ENCODE data around the gene HGFAC. TPM values are rescaled to one million over a fixed set of nuclear protein-coding genes. Genes with fewer than 3 reads are reported as not detected.

Gene HGFAC
- total RNA-seq, 1 donor = not detected

DNA sequence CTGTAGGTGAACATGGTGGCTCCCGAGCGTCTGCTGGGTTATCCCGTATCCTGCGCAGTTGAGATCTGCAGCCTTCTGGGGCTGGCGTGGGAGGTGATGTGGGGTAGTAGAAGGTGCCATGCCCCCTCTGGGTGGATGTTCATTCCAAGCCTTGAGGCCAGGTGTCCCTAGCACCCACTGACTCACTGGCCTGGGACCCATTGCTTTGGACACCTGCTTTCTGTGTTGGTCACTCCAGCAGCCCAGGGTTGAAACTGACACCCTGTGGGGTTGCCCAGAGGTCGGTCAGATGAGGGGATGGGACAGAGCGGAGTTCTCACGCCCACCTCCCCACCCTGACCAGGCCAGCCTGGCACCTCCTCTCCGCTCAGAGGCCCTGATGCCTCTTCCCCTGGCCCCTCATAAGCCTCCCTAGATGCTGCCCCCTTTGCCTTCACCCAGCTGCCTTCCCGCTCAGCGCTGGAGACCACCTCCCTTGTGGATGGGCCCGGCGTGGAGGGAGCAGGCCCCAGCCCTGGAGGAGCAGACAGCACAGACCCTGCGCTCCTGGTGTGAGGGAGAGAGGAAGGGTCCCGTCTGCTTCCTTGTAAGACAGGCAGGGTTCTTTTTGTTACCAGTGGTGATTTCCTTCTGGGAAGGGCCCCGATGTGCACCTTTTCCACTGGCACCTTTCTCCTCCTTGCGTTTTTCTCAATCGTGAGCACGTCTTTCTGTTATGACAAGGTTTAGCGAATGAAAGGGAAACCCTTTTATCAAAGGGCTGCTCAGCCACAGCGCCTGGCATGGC lies 23.3 kb downstream of the HGFAC start:
- Histone ChIP-seq H3K4me3 (ENCODE audit: low read length) (no peak overlapping the region), H3K4me1 (ENCODE audit: insufficient read depth, low read length) (no peaks in the 10 kb centered on the region), H3K27me3 (ENCODE audit: insufficient read depth, low read length) (peaks cover 6% of the 10 kb centered on the region), H3K9me3 (ENCODE audit: low read depth, low read length) (no peaks in the 10 kb centered on the region)

DNA sequence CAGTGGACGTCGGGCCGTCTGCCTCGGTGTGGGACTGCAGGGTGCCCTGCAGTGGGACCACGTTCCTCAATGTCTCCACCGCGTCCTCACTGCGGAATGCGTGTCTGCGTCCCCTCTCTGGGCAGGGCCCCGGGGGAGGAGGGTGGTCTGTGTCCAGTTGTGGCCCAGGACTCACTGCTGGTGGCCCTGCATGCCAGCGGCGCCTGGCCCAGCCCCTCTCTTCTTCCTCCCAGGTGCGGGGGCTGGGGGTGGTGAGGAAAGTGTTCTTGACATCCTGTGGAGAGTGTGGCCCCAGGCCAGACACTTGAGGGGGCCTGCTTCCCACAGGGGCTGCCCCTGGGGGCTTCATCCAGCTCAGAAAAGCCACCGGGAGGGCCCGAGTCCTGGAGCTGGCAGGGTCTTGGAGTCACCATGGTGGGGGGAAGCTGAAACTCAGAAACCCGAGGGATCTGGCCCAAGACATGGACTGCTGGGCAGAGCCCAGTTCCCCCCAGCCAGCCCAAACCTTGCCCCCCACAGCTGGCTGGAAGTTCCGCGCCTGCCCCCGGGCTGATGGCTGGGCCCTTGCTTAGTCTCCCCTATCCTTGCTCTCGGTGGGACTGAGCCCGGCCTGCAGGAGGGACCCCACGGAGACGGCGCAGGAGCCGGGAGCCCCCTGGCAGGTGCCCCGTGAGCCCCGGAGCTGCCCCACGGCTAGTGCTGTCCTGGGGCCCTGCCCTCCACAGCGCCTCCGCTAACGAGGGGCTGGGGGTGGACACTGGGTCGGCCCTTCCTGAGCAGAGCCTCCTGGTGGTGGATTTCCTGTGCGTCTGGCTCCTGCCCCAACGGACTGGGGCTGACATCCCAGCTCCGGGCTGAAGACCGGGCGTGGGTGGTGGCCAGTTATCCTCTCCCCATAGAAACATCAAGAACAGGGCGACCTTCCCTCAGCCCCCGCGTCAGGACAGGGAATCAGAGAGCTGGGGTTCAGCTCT lies 24.2 kb downstream of the HGFAC start:
- Histone ChIP-seq H3K27me3 (ENCODE audit: insufficient read depth, low read length) (peaks cover 6% of the 10 kb centered on the region), H3K4me1 (ENCODE audit: insufficient read depth, low read length) (no peaks in the 10 kb centered on the region), H3K4me3 (ENCODE audit: low read length) (no peak overlapping the region), H3K9me3 (ENCODE audit: low read depth, low read length) (no peaks in the 10 kb centered on the region)

DNA sequence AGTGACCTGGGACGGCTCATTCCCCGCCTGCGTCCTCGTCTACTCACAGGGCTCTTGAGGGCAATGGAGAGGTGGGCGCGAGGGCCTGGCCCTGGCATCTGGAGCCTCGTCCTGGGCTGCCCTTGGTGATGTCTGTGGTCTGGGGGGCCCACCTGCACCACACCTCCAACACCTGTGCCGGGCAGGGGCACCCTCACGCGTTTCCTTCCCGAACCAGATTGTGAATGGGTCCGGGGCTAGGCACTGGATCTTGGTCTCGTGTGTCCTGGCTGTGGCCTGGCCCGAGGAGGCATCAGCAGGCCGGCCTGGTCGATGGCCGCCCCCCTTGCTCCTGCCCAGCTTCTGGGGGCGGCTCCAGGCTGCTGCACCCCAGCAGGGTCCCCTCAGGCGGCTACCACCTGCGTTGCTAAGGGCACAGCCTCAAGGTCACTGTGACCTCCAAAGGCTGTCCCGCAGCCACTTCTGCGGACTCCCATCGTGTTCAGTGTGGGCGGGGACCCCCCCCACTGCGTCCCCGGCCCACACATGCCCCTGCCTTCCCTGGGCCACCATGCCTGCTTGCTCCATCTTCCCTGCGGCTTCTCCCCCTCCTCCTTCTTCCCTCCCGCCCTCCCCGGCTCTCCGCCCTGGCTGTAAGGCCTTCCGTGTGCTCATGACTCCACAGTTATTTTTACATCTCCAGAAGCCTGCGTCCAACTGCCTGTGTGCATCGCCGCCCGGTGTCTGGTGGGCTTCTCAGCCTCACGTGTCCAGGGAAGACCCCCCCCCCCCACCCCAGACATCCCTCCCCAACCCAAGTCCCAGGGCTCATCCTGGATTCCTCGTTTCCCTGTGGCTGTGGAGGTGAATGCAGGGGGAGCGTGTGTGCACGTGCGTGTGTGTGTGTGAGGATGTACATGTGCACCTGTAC lies 25.2 kb downstream of the HGFAC start:
- no peaks in the 10 kb centered on the region for H3K4me1 ChIP-seq (ENCODE audit: insufficient read depth, low read length)
- no peaks in the 10 kb centered on the region for H3K9me3 ChIP-seq (ENCODE audit: low read depth, low read length)
- H3K27me3 ChIP-seq (ENCODE audit: insufficient read depth, low read length) = peaks cover 6% of the 10 kb centered on the region
- H3K4me3 ChIP-seq (ENCODE audit: low read length) = no peak overlapping the region

DNA sequence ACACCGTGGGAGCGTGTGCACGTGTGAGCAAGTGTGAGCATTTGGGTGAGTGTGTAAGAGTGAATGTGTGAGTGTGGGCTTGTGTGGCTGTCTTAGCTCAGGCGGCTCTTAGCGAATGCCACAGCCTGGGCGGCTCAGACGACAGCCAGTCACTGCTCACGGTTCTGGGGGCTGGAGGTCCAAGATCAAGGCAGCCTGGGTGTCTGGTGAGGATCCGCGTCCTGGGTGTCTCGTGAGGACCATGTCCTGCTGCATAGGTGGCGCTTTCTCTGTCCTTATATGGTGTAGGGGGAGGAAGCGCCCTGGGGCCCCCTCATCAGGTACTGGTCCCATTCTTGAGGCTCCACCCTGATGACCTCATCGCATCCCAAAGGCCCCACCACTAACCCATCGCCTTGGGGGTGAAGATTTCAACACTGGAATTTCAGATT lies 25.8 kb downstream of the HGFAC start:
- Histone ChIP-seq H3K4me3 (ENCODE audit: low read length) (no peak overlapping the region), H3K27me3 (ENCODE audit: insufficient read depth, low read length) (peaks cover 6% of the 10 kb centered on the region), H3K9me3 (ENCODE audit: low read depth, low read length) (no peaks in the 10 kb centered on the region), H3K4me1 (ENCODE audit: insufficient read depth, low read length) (no peaks in the 10 kb centered on the region)

DNA sequence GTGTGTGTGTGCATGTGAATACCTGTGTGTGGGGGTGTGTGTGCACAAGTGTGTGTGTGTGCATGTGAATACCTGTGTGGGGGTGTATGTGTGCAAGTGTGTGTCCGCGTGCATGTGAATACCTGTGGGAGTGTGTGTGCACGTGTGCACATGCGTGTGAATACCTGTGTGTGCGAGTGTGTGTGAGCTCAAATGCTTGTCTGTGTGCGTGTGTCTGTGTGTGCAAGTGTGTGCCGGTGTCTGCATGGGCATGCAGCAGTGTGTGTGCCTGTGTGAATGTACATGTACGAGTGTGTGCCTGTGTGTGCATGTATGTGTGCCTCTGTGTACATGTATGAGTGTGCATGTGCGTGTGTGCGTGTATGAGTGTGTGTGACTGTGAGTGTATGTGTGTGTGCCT lies 26.4 kb downstream of the HGFAC start:
- Histone ChIP-seq H3K4me3 (ENCODE audit: low read length) (no peak overlapping the region), H3K27me3 (ENCODE audit: insufficient read depth, low read length) (peaks cover 6% of the 10 kb centered on the region), H3K9me3 (ENCODE audit: low read depth, low read length) (no peaks in the 10 kb centered on the region), H3K4me1 (ENCODE audit: insufficient read depth, low read length) (no peaks in the 10 kb centered on the region)

DNA sequence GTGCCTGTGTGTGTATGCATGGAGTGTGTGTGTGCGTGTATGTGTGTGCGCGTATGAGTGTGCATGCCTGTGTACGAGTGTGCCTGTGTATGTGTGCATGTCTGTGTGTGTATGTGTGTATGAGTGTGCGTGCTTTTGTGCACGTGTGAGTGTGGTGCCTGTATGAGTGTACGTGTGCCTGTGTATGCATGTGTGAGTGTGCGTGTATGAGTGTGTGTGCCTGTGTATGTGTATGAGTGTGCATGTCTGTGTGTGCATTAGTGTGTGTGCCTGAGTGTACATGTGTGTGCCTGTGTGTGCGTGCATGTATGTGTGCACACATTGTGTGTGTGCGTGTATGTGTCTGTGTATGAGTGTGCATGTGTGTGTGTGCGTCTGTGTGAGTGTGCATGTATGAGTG lies 27.0 kb downstream of the HGFAC start:
- Histone ChIP-seq H3K4me3 (ENCODE audit: low read length) (no peak overlapping the region), H3K27me3 (ENCODE audit: insufficient read depth, low read length) (peaks cover 3% of the 10 kb centered on the region), H3K4me1 (ENCODE audit: insufficient read depth, low read length) (no peaks in the 10 kb centered on the region), H3K9me3 (ENCODE audit: low read depth, low read length) (no peaks in the 10 kb centered on the region)

DNA sequence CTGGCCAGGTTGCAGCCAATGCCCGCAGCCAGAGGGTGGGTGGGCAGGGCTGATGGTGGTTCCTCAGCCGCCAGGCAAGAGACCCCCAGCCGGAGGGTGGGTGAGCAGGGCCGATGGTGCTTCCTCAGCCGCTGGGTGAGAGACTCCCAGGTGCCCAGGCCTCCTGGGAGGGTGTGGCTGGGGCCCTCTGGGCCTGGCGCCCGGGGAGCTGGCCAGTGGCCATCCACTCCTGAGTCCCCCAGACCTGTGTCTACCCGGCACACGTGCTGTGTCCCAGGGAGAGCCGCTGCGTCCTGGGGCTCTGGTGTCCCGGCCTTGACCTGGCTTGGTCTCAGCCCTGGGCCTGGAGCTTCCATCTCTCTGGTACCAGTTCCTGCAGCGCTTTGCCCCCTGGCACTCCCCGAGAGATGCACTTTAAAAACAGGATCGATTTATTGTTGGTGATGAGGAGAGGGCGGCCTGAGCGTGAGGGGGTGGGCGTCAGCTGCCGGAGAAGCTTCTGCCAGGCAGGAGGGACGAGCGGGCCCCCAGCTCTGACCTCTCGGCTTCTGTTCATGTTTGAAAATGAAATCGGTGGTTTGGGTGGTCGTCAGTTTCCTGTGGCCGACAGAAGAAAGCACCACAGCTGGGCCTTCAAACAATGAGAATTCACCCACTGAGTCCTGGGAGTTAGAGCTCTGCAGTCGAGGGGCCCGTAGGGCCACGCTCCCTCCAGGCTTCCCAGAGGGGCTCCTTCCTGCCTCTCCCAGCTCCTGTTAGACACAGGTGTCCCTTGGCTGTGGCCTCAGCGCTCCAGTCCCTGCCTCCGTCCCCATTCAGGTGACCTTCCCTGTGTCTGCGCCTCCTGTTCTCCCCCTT lies 27.8 kb downstream of the HGFAC start:
- Histone ChIP-seq H3K27me3 (ENCODE audit: insufficient read depth, low read length) (no peaks in the 10 kb centered on the region), H3K9me3 (ENCODE audit: low read depth, low read length) (no peaks in the 10 kb centered on the region), H3K4me3 (ENCODE audit: low read length) (no peak overlapping the region), H3K4me1 (ENCODE audit: insufficient read depth, low read length) (no peaks in the 10 kb centered on the region)

DNA sequence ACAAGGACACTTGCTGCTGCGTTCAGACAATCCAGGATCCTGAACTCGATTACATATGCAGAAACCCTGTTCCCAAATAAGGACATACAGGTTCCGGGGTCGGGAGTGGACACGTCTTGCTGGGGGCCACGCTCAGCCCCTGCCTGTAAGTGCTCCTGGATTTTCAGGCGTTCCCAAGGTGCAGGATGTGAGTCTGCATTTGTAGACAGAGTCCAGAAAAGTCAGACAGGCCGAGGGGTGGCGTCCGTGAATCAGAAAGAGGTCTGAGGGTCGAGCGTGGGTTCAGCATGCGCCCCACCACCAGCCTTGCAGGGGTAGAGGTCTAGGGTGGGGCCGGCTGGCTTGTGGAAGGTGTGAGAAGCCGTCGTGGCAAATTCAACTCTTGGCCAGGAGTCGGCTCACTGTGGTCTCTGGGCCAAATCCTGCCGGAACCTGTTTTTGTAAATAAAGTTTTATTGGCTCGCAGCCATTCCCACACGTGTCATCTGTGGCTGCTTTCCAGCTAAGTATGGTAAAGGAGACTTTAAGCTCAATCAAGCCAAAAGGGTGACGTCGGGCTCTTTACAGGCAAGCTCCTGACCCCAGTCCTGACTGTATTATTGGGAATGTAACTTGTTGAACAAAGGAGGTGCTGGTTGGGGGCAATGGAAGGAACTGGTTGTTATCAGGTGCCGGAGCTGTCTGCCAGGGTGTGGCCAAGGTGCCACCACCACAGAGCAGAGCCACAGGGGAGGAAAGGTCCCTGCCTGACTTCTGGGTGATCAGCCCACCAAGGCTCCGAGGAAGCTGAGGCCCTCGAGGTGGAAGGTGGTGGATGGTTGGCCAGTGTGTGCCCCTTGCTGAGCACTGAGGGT lies 28.7 kb downstream of the HGFAC start:
- Histone ChIP-seq H3K27me3 (ENCODE audit: insufficient read depth, low read length) (no peaks in the 10 kb centered on the region), H3K4me1 (ENCODE audit: insufficient read depth, low read length) (no peaks in the 10 kb centered on the region), H3K4me3 (ENCODE audit: low read length) (no peak overlapping the region), H3K9me3 (ENCODE audit: low read depth, low read length) (no peaks in the 10 kb centered on the region)

DNA sequence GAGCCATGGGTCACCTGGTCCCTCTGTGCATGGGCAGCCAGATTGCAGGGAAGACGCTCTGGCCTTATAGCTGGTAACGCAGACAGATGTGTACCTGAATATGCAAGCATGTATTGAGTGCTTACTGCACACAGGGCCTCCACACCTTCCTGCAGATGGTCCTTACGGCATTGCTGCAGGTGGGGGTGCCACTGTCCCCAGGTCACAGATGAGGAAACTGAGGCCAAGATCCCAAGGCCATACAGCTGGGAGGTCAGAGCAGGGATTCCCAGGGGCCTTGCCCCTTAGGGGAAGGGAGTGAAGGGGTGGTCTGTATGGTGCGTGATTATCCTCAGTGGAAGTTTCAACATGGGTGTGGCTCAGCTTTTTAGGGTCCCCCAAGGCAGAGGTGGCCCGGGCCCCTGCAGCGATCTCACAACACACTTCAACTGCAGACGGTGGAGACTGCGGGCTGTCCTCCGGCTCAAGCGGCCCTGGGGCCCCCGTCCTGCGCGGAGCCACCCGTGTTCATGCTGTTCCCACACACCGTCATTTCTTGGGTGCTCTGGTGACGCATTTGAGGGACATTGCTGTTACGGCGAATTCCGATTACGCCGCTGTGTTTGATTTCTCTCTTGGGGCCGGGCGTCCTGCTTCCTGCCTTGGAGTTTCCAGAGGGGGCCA lies 29.5 kb downstream of the HGFAC start:
- Histone ChIP-seq H3K9me3 (ENCODE audit: low read depth, low read length) (no peaks in the 10 kb centered on the region), H3K4me1 (ENCODE audit: insufficient read depth, low read length) (no peaks in the 10 kb centered on the region), H3K4me3 (ENCODE audit: low read length) (no peak overlapping the region), H3K27me3 (ENCODE audit: insufficient read depth, low read length) (no peaks in the 10 kb centered on the region)

DNA sequence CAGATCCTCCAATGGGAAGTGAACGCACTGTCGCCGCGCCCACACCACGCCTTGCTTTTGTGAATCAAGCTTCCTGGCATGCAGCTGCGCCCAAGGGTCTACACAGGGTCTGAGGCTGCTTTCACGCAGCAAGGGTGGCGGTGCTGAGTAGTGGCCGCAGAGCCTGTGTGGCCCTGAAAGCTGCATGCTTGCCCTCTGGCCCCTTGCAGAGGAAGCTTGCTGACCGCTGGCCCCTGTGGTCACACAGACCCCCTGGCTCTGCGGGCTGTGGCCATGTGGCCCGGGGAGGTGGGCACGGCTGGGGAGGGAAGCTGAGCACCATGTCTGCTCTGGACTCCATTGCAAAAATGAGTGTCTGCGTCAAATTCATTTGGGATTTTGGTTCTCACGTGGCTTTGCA lies 30.1 kb downstream of the HGFAC start:
- no peak overlapping the region for H3K4me3 ChIP-seq (ENCODE audit: low read length)
- H3K27me3 ChIP-seq (ENCODE audit: insufficient read depth, low read length) = no peaks in the 10 kb centered on the region
- no peaks in the 10 kb centered on the region for H3K4me1 ChIP-seq (ENCODE audit: insufficient read depth, low read length)
- H3K9me3 ChIP-seq (ENCODE audit: low read depth, low read length) = no peaks in the 10 kb centered on the region

DNA sequence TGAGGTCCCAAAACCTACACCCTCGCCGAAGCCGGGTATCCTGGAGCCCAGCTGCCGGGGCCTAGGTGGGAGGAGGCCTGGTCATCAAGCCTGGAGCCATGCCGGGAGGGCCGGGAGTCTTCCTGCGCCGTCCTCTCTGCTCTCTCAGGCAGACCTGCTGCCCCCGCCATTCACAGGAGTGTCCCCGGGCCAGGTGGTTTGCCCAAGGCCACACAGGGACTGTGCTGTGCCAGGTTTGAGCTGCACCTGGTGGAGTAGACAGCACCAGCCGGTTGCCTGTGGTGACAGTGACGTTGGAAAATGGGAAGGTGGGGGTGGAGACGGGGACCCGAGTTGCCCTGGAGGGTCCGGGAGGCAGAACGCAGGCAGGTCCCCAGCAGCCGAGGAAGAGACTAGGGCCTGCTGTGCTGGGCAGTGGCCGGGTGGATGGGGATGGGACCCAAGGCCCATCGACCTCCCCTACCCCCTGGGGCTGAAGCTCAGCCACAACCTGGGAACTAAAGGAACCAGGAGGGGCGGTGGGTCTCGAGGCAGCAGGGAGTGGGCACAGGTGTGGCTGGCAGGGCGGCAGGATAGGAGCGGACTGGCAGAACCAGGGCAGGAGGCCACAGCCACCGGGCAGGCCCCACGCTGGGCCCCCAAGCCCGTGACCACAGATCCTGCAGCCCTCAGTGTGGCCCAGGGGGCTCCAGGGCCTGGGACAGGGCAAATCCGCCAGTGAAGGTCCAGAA lies 30.8 kb downstream of the HGFAC start:
- H3K27me3 ChIP-seq (ENCODE audit: insufficient read depth, low read length) = no peaks in the 10 kb centered on the region
- no peaks in the 10 kb centered on the region for H3K4me1 ChIP-seq (ENCODE audit: insufficient read depth, low read length)
- H3K9me3 ChIP-seq (ENCODE audit: low read depth, low read length) = no peaks in the 10 kb centered on the region
- no peak overlapping the region for H3K4me3 ChIP-seq (ENCODE audit: low read length)

DNA sequence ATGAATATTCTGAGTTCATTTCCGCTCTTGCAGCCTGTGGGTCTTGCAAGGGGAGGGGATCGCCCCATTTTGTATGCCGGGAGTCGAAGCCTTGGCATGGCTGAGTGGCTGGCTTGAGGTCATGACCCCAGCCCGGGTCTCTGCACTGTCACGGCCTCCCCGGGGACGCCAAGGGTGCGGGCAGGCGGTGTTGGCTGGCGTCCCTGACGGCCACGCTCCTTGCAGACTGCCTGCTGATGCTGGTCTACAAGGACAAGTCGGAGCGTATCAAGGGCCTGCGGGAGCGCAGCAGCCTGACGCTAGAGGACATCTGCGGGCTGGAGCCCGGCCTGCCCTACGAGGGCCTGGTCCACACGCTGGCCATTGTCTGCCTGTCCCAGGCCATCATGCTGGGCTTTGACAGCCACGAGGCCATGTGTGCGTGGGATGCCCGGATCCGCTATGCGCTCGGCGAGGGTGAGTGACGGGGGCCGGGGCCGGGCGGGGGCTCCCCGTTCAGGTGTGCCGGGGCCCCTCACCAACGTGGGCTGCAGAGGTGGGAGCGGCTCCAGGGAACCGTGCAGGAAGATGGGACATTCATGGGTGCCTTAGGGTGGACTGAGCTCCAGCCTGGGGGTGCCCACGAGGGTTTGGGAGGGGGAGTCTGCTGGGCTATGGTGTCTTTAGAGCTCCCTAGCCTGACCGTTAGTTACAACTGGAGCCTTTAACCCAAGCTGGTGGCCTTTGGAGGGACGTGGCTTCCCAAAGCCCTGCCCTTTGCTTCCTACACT lies 31.6 kb downstream of the HGFAC start:
- Histone ChIP-seq H3K27me3 (ENCODE audit: insufficient read depth, low read length) (no peaks in the 10 kb centered on the region), H3K4me1 (ENCODE audit: insufficient read depth, low read length) (no peaks in the 10 kb centered on the region), H3K4me3 (ENCODE audit: low read length) (no peak overlapping the region), H3K9me3 (ENCODE audit: low read depth, low read length) (no peaks in the 10 kb centered on the region)

All from mononuclear cell (primary cell).